IMR-90 (cell line): ENCODE data around the gene NAALAD2. TPM values are rescaled to one million over a fixed set of nuclear protein-coding genes. Genes with fewer than 3 reads are reported as not detected.

Source experiments
- ATAC-seq: fragments of 200-7000 bp; cut with Tn5 transposase; 2 replicates; pipeline ENCODE4 v1.9.1; 2020; ENCODE audit warnings: low read depth, mild to moderate bottlenecking, moderate library complexity
- BruUV-seq: library from RNA; stranded (reverse); fragments of 400-500 nt; replicated peaks from 2 replicates; lab custom pipeline; 2021; lab: Mats Ljungman, UMichigan
- CTCF ChIA-PET: fragments of 300-600 bp; formaldehyde crosslinking; extraction: SDS; loops from one replicate; lab custom pipeline; 2021; ENCODE audit warnings: antibody characterized with exemption; lab: Yijun Ruan, JAX
- POLR2A ChIA-PET: fragments of 300-600 bp; sonication (Branson Sonifier 250); formaldehyde crosslinking; loops from one replicate; lab custom pipeline; 2022; ENCODE audit warnings: antibody characterized with exemption; ENCODE audit not compliant: unreplicated experiment; lab: Charles Lee
- DNase-seq: peaks from one replicate; pipeline ENCODE4 v3.0.0; 2013
- H2AFZ ChIP-seq: replicated peaks from 2 replicates; pipeline ENCODE3; 2013; ENCODE audit warnings: low read length, mild to moderate bottlenecking; ENCODE audit not compliant: poor library complexity
- H2AK5ac ChIP-seq: 2 replicates; pipeline ENCODE4 v1.6.1; 2013; ENCODE audit warnings: low read depth, low read length, inconsistent platforms
- H2AK9ac ChIP-seq: replicated peaks from 2 replicates; pipeline ENCODE3; 2013; ENCODE audit warnings: mild to moderate bottlenecking, low read depth, low read length, moderate library complexity; ENCODE audit not compliant: poor library complexity
- H2BK120ac ChIP-seq: 2 replicates; pipeline ENCODE4 v1.6.1; 2013; ENCODE audit warnings: low read depth, low read length, inconsistent platforms
- H2BK15ac ChIP-seq: 3 replicates; pipeline ENCODE4 v1.6.1; 2013; ENCODE audit warnings: low read depth, low read length, inconsistent platforms
- H2BK20ac ChIP-seq: 2 replicates; pipeline ENCODE4 v1.6.1; 2013; ENCODE audit warnings: low read depth, mild to moderate bottlenecking, inconsistent platforms, low read length, moderate library complexity
- H2BK5ac ChIP-seq: 2 replicates; pipeline ENCODE4 v1.6.1; 2013; ENCODE audit warnings: mild to moderate bottlenecking, low read depth, low read length, inconsistent platforms; ENCODE audit not compliant: poor library complexity, severe bottlenecking
- H3K14ac ChIP-seq: replicated peaks from 2 replicates; pipeline ENCODE4 v1.6.1; 2013; ENCODE audit warnings: low read depth, low read length, inconsistent platforms
- H3K18ac ChIP-seq: 2 replicates; pipeline ENCODE4 v1.6.1; 2013; ENCODE audit warnings: low read depth, low read length, control low read depth
- H3K23ac ChIP-seq: 2 replicates; pipeline ENCODE4 v1.6.1; 2013; ENCODE audit warnings: low read depth, low read length, inconsistent platforms
- H3K27ac ChIP-seq: 2 replicates; pipeline ENCODE4 v1.5.1; 2013; ENCODE audit warnings: mild to moderate bottlenecking, control low read depth, low read length; ENCODE audit not compliant: insufficient read depth
- H3K27me3 ChIP-seq: 2 replicates; pipeline ENCODE4 v1.6.1; 2013; ENCODE audit warnings: low read length; ENCODE audit not compliant: control insufficient read depth, insufficient read depth
- H3K36me3 ChIP-seq: 2 replicates; pipeline ENCODE4 v1.6.1; 2013; ENCODE audit warnings: low read length, mixed read lengths; ENCODE audit not compliant: control insufficient read depth, insufficient read depth
- H3K4ac ChIP-seq: 2 replicates; pipeline ENCODE4 v1.6.1; 2013; ENCODE audit warnings: low read depth, low read length, inconsistent platforms
- H3K4me1 ChIP-seq: 2 replicates; pipeline ENCODE4 v1.6.1; 2013; ENCODE audit warnings: low read length, mixed read lengths; ENCODE audit not compliant: control insufficient read depth, insufficient read depth
- H3K4me2 ChIP-seq: 2 replicates; pipeline ENCODE4 v1.6.1; 2013; ENCODE audit warnings: low read depth, mild to moderate bottlenecking, control low read depth, low read length, moderate library complexity
- H3K4me3 ChIP-seq: 2 replicates; pipeline ENCODE4 v1.5.1; 2013; ENCODE audit warnings: low read depth, mild to moderate bottlenecking, control low read depth, low read length, moderate library complexity; ENCODE audit not compliant: insufficient read depth
- H3K56ac ChIP-seq: 2 replicates; pipeline ENCODE4 v1.6.1; 2013; ENCODE audit warnings: low read length, inconsistent platforms; ENCODE audit not compliant: insufficient read depth; ENCODE audit errors: extremely low read depth
- H3K79me1 ChIP-seq, 2 experiments: 2 replicates each; pipeline ENCODE4 v1.6.1; 2013; ENCODE audit warnings: low read length in 2 of 2, inconsistent platforms in 1 of 2, low read depth in 1 of 2
- H3K9ac ChIP-seq: 2 replicates; pipeline ENCODE4 v1.6.1; 2013; ENCODE audit warnings: low read depth, low read length, control low read depth
- H3K9me1 ChIP-seq: 2 replicates; pipeline ENCODE4 v1.6.1; 2013; ENCODE audit warnings: low read length, inconsistent platforms; ENCODE audit not compliant: insufficient read depth
- H3K9me3 ChIP-seq: 2 replicates; pipeline ENCODE4 v1.6.1; 2013; ENCODE audit warnings: low read length; ENCODE audit not compliant: control insufficient read depth, insufficient read depth
- H4K20me1 ChIP-seq: 2 replicates; pipeline ENCODE4 v1.6.1; 2013; ENCODE audit warnings: low read length, inconsistent platforms; ENCODE audit not compliant: insufficient read depth
- H4K5ac ChIP-seq: 2 replicates; pipeline ENCODE4 v1.6.1; 2013; ENCODE audit warnings: mild to moderate bottlenecking, low read depth, low read length, control low read depth
- H4K8ac ChIP-seq, 2 experiments: 2 replicates each; pipeline ENCODE4 v1.6.1; 2013; ENCODE audit warnings: low read depth in 2 of 2, low read length in 2 of 2, control low read depth in 1 of 2, inconsistent platforms in 1 of 2
- H4K91ac ChIP-seq: 2 replicates; pipeline ENCODE4 v1.6.1; 2013; ENCODE audit warnings: low read depth, low read length, inconsistent platforms; ENCODE audit not compliant: insufficient read depth
- BHLHE40 ChIP-seq: fragments of 150-350 bp; IDR thresholded peaks from 2 replicates; pipeline ENCODE4 v1.6.1; 2016; ENCODE audit warnings: mild to moderate bottlenecking, low read depth, low read length
- CEBPB ChIP-seq: IDR thresholded peaks from 2 replicates; pipeline ENCODE4 v1.6.1; 2012; ENCODE audit warnings: low read depth, low read length, improper control_type of control experiment
- CTCF ChIP-seq: conservative IDR thresholded peaks from 2 replicates; pipeline ENCODE4 v1.5.1; 2012; ENCODE audit warnings: mild to moderate bottlenecking, low read depth, low read length, improper control_type of control experiment
- ELK1 ChIP-seq: fragments of 150-350 bp; IDR thresholded peaks from 2 replicates; pipeline ENCODE4 v1.6.1; 2016; ENCODE audit warnings: low read depth, mild to moderate bottlenecking, low read length, moderate library complexity, borderline replicate concordance
- FOS ChIP-seq: fragments of 150-350 bp; IDR thresholded peaks from 2 replicates; pipeline ENCODE4 v1.6.1; 2016; ENCODE audit warnings: low read depth, low read length
- MAZ ChIP-seq: IDR thresholded peaks from 2 replicates; pipeline ENCODE4 v1.6.1; 2012; ENCODE audit warnings: low read depth, mild to moderate bottlenecking, low read length, improper control_type of control experiment, moderate library complexity, borderline replicate concordance
- MXI1 ChIP-seq: IDR thresholded peaks from 2 replicates; pipeline ENCODE4 v1.6.1; 2012; ENCODE audit warnings: low read depth, mild to moderate bottlenecking, low read length, moderate library complexity, borderline replicate concordance
- NFE2L2 ChIP-seq: fragments of 150-350 bp; IDR thresholded peaks from 2 replicates; pipeline ENCODE4 v1.6.1; 2016; ENCODE audit warnings: low read depth, mild to moderate bottlenecking, low read length
- POLR2A ChIP-seq: IDR thresholded peaks from 2 replicates; pipeline ENCODE4 v1.6.1; 2012; ENCODE audit warnings: mild to moderate bottlenecking, low read depth, low read length
- RAD21 ChIP-seq: IDR thresholded peaks from 2 replicates; pipeline ENCODE4 v1.6.1; 2012; ENCODE audit warnings: low read length, improper control_type of control experiment
- RCOR1 ChIP-seq: IDR thresholded peaks from 2 replicates; pipeline ENCODE4 v1.6.1; 2012; ENCODE audit warnings: mild to moderate bottlenecking, low read length, improper control_type of control experiment; ENCODE audit not compliant: insufficient replicate concordance
- RFX5 ChIP-seq: IDR thresholded peaks from 2 replicates; pipeline ENCODE4 v1.8.0; 2012; ENCODE audit warnings: low read depth, mild to moderate bottlenecking, low read length, moderate library complexity
- WGBS, 2 experiments: methylation state at CpG; one replicate each; pipeline versions ENCODE4 v1.1.5 to v1.1.7; 2013; ENCODE audit warnings: missing lambda C conversion rate in 2 of 2; ENCODE audit not compliant: insufficient read length in 1 of 2; ENCODE audit errors: extremely low coverage in 2 of 2; 5-methylcytosine and 5-hydroxymethylcytosine counted together
- dilution Hi-C: fragments of 300-500 bp; cut with HindIII; formaldehyde crosslinking; loops from one replicate; pipeline ENCODE4 v1.14.3; 2018; ENCODE audit warnings: low sequenced_read_pairs; ENCODE audit not compliant: unreplicated experiment
- in situ Hi-C: fragments of 300-500 bp; cut with MboI; formaldehyde crosslinking; loops from 3 replicates; pipeline ENCODE4 v1.14.3; 2019; ENCODE audit warnings: low sequenced_read_pairs, inconsistent platforms, mixed read lengths
- intact Hi-C: fragments of 100-400 bp; cut with micrococcal nuclease; formaldehyde crosslinking; loops from 2 replicates; pipeline ENCODE4 v1.10.0; 2022
- polyA plus RNA-seq, 3 experiments: library from polyadenylated mRNA; depleted of rRNA; stranded (reverse); fragments of >200 nt; gene quantifications; 2 replicates each; pipeline ENCODE4 v1.2.3, GENCODE V29; 2012; ENCODE audit warnings: low replicate concordance in 1 of 3
- total RNA-seq: library from RNA; depleted of rRNA; stranded (reverse); fragments of >200 nt; gene quantifications from 2 replicates; pipeline ENCODE4 v1.2.3, GENCODE V29; 2012

The NAALAD2 gene
- total and polyA plus RNA-seq, 2 of the 4 experiments (the other 2 are of a cell fraction) = under 0.01 to 0.09 TPM

GRCh38 chr11:90221803-90222458, 87.5 kb downstream of the NAALAD2 start:
- Histone ChIP-seq H3K9me1 (no peaks in the 10 kb centered on the region), H3K4me3 (peak overlapping the region; percentile 97), H3K27ac (peak overlapping the region; percentile 79), H4K91ac (no peak overlapping the region; the same call in none of the 2 replicates), H2AK5ac (peak overlapping the region; percentile 43; the same call in 1 of the 2 replicates), H3K79me1 (peaks cover 0 to 22% of the 10 kb centered on the region in 2 experiments; a peak in 2 of 4 replicates), H2BK120ac (no peak overlapping the region), H3K18ac (no peak overlapping the region), H4K5ac (no peak overlapping the region), H3K4me2 (peak overlapping the region; percentile 88), H2AK9ac (peak overlapping the region; percentile 87), H3K4ac (peak overlapping the region; percentile 80), H3K56ac (peak overlapping the region; percentile 87), H3K27me3 (no peaks in the 10 kb centered on the region), H3K4me1 (peaks cover 5% of the 10 kb centered on the region), H3K9ac (peak overlapping the region; percentile 94), H2BK5ac (peak overlapping the region; percentile 66), H2AFZ (peak overlapping the region; percentile 98), H2BK20ac (no peak overlapping the region), H4K20me1 (peaks cover 44% of the 10 kb centered on the region), H4K8ac (peak overlapping the region in 1 of 2 experiments; percentile 20; a peak in 1 of 4 replicates), H3K36me3 (no peaks in the 10 kb centered on the region), H3K23ac (peak overlapping the region; percentile 95), H2BK15ac (no peak overlapping the region), H3K14ac (peak overlapping the region; percentile 82), H3K9me3 (no peaks in the 10 kb centered on the region)
- 20% methylated on average over 1 of the region's 16 CpGs; no CpG with 5 or more reads in 1 of the 2 experiments for WGBS, 2 experiments
- TSS peak; percentile 54 for BruUV-seq
- no peak for TF ChIP-seq RFX5
- TF ChIP-seq POLR2A = no peak
- no peak for TF ChIP-seq NFE2L2
- TF ChIP-seq FOS = no peak
- TF ChIP-seq RCOR1 = no peak
- TF ChIP-seq MAZ = no peak
- TF ChIP-seq MXI1 = no peak
- no peak for TF ChIP-seq BHLHE40
- TF ChIP-seq CEBPB = no peak
- no peak for TF ChIP-seq ELK1
- TF ChIP-seq RAD21 = no peak
- no peak for TF ChIP-seq CTCF
- DNase-seq (no peak), ATAC-seq (peak; percentile 19; the same call in 1 of the 2 replicates)
- intact Hi-C loops = no loop called here
- ChIA-PET CTCF (no interaction called here), POLR2A (no interaction called here)
- in situ Hi-C loops = no loop called here
- dilution Hi-C loops = no loop called here
